BJ (cell line): Measurements from ENCODE around the gene KLHL8. TPM values are rescaled to one million over a fixed set of nuclear protein-coding genes. Genes with fewer than 3 reads are reported as not detected.
"Not testable (repeated sequence)": the region's sequence is repeated elsewhere in the genome, so short reads cannot be mapped to it uniquely, and the experiment has no call there.

Experiments
- CTCF ChIA-PET: fragments of 350-600 bp; formaldehyde crosslinking; extraction: SDS; loops from one replicate; lab custom pipeline; 2021; ENCODE audit warnings: antibody characterized with exemption, inconsistent platforms; lab: Yijun Ruan, JAX
- POLR2A ChIA-PET: fragments of 300-600 bp; sonication (Branson Sonifier 250); formaldehyde crosslinking; extraction: SDS; loops from one replicate; lab custom pipeline; 2021; ENCODE audit warnings: antibody characterized with exemption; lab: Charles Lee
- DNase-seq: peaks from one replicate; pipeline ENCODE4 v3.0.0-alpha.2; 2011; ENCODE audit warnings: low read depth
- H3K27me3 ChIP-seq: 2 replicates; pipeline ENCODE4 v1.6.0; 2011; ENCODE audit warnings: low read length; ENCODE audit not compliant: control insufficient read depth, insufficient read depth
- H3K36me3 ChIP-seq: 2 replicates; pipeline ENCODE4 v1.5.1; 2011; ENCODE audit warnings: low read length; ENCODE audit not compliant: control insufficient read depth, insufficient read depth
- H3K4me3 ChIP-seq: 2 replicates; pipeline ENCODE4 v1.5.1; 2011; ENCODE audit warnings: low read depth, mild to moderate bottlenecking, control low read depth, low read length
- CTCF ChIP-seq: IDR thresholded peaks from 2 replicates; pipeline ENCODE4 v1.5.1; 2011; ENCODE audit warnings: low read depth, mild to moderate bottlenecking, control low read depth, inconsistent platforms, low read length, moderate library complexity; ENCODE audit not compliant: insufficient read depth
- polyA plus RNA-seq: library from polyadenylated mRNA; depleted of rRNA; stranded (reverse); fragments of >200 nt; gene quantifications from 2 replicates; pipeline ENCODE4 v1.2.3, GENCODE V29; 2011

KLHL8 gene
- polyA plus RNA-seq, 1 experiment = 1.7 TPM

DNA sequence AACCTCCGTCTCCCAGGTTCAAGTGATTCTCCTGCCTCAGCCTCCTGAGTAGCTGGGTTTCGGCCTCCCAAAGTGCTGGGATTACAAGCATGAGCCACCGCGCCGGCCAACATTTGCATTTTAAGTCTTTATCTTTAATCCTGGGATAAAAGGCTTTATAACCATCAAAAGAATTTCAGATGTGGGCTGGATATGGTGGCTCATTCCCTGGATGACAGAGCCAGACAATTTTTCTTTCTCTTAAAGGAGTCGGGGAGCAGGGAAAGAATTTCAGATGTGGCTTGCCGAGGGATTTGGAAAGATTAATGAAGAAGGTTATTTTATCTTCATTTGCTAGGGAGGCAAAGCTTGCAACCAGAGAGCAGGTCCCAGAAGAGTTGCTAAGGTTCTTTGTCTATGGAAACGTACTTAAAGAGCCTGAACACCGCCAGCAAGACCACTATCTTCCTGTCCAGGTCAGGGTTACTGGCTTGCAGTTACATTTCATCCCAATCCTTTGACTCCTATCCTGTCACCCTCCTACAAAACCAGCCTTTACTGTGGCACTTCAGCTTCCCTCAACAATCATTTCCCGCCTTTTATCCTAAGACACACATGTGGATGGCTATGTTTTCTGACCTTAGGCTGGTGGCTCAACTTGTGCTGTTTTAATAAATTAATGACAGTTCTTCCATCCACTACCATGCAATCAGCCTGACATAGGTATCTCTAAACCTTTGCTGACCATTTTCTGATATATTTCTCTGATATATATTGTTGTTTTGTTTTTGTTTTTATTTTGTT, 3.9 kb upstream of the KLHL8 start:
- TF ChIP-seq CTCF = no peak
- DNase-seq = no peak
- ChIA-PET POLR2A (no interaction called here), CTCF (interaction anchor here (0.6 to 0.7 kb wide), 3 partner anchors 14 to 44 kb away, joined by 3 read pairs; no protein-coding TSS in a partner anchor)
- Histone ChIP-seq H3K4me3 (no peak overlapping the region), H3K27me3 (no peaks in the 10 kb centered on the region; the same call in 1 of the 2 replicates), H3K36me3 (no peaks in the 10 kb centered on the region)

DNA sequence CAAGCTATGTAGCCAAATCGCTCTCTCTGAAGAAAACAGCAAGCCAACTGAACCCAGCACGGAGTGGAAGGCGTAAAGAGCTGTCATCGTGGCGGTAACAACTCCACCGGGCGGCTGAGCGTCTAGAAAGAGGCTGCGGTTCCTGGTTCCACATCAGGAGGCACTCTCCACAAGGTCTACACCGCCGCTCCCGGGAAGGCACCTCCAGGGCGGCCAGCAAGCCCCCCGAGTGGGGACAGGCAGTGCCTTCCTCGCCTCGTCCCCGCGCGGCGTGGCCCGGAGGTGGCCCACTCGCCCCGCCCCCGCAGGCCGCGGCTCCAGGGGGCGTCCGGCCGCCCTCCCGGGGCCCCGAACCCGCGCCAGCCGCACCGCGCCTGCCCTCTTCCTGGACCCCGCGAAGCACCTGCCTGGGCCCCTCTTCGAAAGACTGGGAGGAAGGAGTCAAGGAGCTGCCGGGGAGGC, 755 bp downstream of the KLHL8 start:
- H3K4me3 ChIP-seq = peak overlapping the region; percentile 97
- no peak for TF ChIP-seq CTCF
- no peak for DNase-seq
- CTCF ChIA-PET = interaction anchor here (0.7 to 4.6 kb wide), 10 partner anchors 10 to 297 kb away, joined by 3 to 15 read pairs (median 4); no protein-coding TSS in a partner anchor
- POLR2A ChIA-PET = interaction anchor here (0.6 kb wide), 2 partner anchors 46 to 285 kb away, joined by 3 read pairs; partner anchors contain the start of gene AFF1
- no peaks in the 10 kb centered on the region for H3K27me3 ChIP-seq
- H3K36me3 ChIP-seq = no peaks in the 10 kb centered on the region

- H3K36me3 ChIP-seq, POLR2A ChIA-PET, H3K27me3 ChIP-seq, H3K4me3 ChIP-seq, DNase-seq: not testable (repeated sequence)
- CTCF ChIA-PET = interaction anchor here (4.6 kb wide), 1 partner anchor 18 kb away, joined by 15 read pairs; no protein-coding TSS in a partner anchor
Observed at GRCh38 chr4:87217235-87217763, 3.1 kb downstream of the KLHL8 start.

DNA sequence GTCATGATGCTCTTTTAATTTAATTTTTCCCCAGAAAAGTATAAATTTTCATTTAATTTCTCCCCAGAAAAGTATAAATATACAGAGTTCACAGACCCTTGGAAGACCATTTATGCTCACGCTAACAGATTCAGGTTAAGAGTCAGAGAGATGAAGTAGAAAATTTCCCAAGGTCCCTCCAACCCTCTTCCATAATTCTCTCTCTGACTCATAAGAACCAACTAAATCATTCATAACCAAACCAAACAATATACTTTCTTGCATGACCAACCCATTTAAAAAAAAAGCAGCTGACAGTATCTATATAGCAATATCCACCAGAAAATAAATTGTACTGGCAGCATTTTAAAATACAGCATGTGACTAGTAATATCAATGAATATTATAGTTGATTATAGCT, 3.9 kb downstream of the KLHL8 start:
- Histone ChIP-seq H3K27me3 (no peaks in the 10 kb centered on the region), H3K4me3 (no peak overlapping the region), H3K36me3 (no peaks in the 10 kb centered on the region)
- no peak for TF ChIP-seq CTCF
- ChIA-PET CTCF (interaction anchor here (0.7 to 4.6 kb wide), 2 partner anchors 18 to 799 kb away, joined by 3 to 15 read pairs; no protein-coding TSS in a partner anchor), POLR2A (no interaction called here)
- no peak for DNase-seq

DNA sequence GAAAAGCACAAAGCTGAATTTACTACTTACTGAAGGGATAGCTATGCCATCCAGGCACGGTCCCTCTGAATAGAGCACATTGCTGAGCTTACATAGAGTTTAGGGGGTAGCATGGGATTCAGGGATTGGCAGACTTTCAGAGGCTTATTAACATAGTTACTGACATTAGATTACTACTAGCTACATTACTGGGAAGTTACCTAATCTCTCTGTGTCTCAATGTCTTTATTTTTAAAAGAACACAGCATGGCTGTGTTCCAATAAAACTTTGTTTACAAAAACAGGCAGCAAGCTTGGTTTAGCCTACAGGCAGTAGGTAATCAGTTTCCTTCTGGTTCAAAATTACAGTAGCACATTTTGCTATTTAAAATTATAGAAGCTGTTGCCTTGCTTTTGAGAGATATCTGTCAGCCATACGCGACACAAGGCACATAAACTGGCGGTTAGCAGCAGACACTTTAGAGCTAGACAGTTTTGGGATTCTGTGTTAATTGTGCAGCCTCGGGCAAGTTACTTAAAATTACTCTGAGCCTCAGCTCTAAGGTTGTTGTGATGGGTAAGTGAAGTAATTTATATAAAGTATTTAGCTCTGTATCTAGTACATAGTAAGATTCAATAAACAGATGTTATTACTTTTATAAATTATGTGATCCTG, 6.9 kb downstream of the KLHL8 start:
- H3K27me3 ChIP-seq = no peaks in the 10 kb centered on the region
- H3K36me3 ChIP-seq = no peaks in the 10 kb centered on the region; the same call in 1 of the 2 replicates
- DNase-seq = no peak
- POLR2A ChIA-PET = interaction anchor here (0.6 kb wide), 1 partner anchor 204 kb away, joined by 3 read pairs; no protein-coding TSS in a partner anchor
- no peak for TF ChIP-seq CTCF
- CTCF ChIA-PET = interaction anchor here (1.3 kb wide), 1 partner anchor 62 kb away, joined by 5 read pairs; no protein-coding TSS in a partner anchor
- no peak overlapping the region for H3K4me3 ChIP-seq
